GM10266 (cell line): ENCODE measurements around the gene ETV5.

Source experiments
- DNase-seq: peaks from one replicate; pipeline ENCODE4 v3.0.0; 2012; ENCODE audit errors: extremely low spot score
- TF ChIP-seq, protein P1 (sequence below): IDR thresholded peaks from 2 replicates; pipeline ENCODE4 v1.5.1; 2012; ENCODE audit warnings: mild to moderate bottlenecking, low read depth; ENCODE audit not compliant: control insufficient read depth, insufficient read depth; ENCODE audit errors: missing control alignments

ETV5 gene

DNA sequence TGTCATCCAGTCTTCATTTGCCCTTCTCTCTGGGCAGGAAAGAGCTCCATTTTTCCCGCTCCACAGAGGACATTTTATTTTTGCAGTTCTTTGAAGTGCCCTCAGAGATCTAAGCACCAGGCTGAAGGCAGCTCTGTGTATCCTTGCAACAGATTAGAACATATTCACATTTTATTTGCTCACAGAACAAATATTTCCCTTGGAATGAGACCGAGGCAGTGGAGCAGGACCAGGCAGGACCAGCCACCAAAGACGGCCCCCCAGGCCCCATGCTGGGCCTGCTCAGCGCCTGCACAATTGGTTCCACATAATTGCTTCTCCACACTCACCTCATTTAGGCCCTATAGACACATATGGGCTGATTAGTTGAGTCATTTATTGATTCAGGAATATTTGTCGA is 15.7 kb upstream of the ETV5 start:
- DNase-seq = no peak
- TF ChIP-seq, protein P1, sequence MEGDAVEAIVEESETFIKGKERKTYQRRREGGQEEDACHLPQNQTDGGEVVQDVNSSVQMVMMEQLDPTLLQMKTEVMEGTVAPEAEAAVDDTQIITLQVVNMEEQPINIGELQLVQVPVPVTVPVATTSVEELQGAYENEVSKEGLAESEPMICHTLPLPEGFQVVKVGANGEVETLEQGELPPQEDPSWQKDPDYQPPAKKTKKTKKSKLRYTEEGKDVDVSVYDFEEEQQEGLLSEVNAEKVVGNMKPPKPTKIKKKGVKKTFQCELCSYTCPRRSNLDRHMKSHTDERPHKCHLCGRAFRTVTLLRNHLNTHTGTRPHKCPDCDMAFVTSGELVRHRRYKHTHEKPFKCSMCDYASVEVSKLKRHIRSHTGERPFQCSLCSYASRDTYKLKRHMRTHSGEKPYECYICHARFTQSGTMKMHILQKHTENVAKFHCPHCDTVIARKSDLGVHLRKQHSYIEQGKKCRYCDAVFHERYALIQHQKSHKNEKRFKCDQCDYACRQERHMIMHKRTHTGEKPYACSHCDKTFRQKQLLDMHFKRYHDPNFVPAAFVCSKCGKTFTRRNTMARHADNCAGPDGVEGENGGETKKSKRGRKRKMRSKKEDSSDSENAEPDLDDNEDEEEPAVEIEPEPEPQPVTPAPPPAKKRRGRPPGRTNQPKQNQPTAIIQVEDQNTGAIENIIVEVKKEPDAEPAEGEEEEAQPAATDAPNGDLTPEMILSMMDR = no peak

DNA sequence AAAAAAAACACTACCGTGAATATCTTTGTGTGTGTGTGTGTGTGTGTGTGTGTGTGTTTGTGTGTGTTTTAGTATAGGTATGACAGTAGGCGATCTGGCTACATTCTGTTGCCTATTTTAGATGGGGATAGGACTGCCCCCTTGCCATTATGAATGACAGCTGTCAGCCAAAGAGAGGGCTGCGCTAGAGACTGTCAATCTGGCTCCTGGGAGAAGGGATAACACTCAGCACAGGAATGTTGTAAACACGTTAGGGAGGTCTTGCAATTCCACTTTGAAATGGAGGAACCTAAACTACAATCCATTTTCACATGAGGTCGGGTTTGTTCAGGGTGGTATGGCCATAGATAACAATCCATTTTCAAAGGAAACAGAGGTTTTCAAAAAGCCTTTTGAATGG is 14.1 kb upstream of the ETV5 start:
- no peak for DNase-seq
- TF ChIP-seq, protein P1 = no peak

DNA sequence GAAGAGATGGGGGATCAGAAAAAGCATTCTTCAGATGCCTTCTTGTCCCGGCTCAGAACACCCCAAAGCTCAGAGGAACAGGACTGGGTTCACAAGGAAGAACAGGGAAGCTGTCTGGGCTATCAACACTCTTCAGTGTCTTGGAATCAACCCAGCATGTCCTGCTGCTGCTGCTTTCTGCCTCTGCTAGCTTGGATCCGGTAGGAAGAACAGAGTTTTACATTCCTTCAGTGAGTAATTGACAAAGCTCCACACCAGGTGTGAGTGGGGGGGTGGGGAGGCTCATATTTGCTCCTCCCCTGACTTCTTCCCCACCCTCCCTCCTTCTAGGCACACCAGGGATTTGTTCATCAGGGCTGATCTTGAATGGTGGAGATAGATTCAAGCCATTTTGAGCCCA is 13.1 kb upstream of the ETV5 start:
- DNase-seq = no peak

GRCh38 chr3:186121278-186121677 is 12.4 kb upstream of the ETV5 start:
- DNase-seq = no peak
- TF ChIP-seq, protein P1 = no peak

More for the DNA sequence above, 13.1 kb upstream of the ETV5 start:
- TF ChIP-seq, protein P1 = no peak

DNA sequence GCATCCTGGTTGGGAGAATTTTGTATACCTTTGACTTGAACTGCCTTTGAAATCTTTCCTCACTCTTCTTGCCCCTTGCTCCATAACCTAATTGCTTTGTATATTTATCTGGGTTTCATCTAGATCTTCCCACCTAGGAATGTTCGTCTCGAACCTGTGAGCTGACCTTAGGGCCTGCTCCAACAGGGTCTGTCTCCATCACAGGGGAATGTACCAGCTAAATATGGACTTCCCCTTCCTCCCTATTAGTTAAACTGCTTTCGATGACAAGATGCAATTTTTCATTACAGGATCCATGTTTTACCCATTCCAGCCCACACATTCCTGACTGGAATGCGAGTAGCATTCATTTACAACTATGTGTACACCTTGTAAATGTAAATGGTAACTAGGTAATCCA is 10.6 kb upstream of the ETV5 start:
- no peak for DNase-seq
- TF ChIP-seq, protein P1 = no peak

DNA sequence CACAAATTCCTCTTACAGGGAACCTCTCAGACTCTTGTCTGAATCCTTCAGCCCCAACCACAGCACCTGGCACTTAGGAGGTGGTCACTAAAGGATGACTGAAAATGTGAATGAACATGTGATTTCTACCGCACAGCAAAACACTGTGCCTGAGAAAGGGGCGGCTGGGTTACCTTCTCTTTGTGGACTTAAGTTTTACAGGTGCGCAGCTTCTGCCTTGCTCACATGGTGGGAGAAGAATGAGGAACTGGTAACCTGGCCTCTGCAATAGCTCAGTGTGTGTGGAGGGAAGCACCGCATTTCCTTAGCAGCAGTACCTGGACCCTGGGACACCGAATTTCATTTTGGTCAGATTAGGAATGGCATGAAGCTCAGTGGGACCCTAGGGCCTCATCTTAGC is 9.8 kb upstream of the ETV5 start:
- no peak for DNase-seq
- TF ChIP-seq, protein P1 = no peak

DNA sequence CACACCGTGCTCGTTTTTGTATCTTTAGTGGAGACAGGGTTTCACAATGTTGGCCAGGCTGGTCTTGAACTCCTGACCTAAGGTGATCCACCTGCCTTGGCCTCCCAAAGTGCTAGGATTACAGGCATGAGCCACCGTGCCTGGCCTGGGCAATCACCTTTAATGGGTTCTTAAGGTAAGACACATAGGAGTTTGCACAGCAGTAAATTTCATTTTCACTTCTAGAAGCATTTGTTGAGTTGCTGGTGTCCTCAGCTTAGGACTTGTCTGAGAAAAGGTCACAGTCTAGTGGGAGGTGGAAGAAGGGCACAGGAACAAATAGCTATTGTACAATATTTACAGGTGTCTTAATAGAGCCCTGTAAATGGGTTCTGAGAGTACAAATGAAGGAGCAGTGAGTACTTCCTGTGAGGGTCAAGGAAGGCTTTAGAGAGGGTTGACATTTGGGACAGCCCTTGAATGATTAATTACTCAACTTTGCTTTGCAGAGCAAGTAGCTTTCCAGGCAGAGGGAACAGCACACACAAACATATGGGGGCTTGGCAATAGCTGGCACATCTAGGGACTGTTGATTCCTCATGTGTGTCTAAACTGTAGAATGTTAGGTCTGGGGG is 8.7 kb upstream of the ETV5 start:
- TF ChIP-seq, protein P1 = no peak
- no peak for DNase-seq
